Mesothelial cell of epicardium (in vitro differentiated cells): ENCODE measurements around the gene FMNL1. TPM values are rescaled to one million over a fixed set of nuclear protein-coding genes. Genes with fewer than 3 reads are reported as not detected.

Experiments used
- DNase-seq, 2 experiments: peaks; one replicate each; pipeline ENCODE4 v3.0.0; 2021; ENCODE audit warnings: low spot score in 2 of 2; ENCODE audit not compliant: unreplicated experiment in 2 of 2
- H3K27ac Mint-ChIP-seq: 2 replicates; pipeline ENCODE4 v1.8.0; 2021; ENCODE audit warnings: mixed read lengths
- H3K27me3 Mint-ChIP-seq: 2 replicates; pipeline ENCODE4 v1.8.0; 2021; ENCODE audit warnings: low read depth, mixed read lengths
- H3K36me3 Mint-ChIP-seq: 2 replicates; pipeline ENCODE4 v1.8.0; 2021; ENCODE audit warnings: mixed read lengths
- H3K4me1 Mint-ChIP-seq: 2 replicates; pipeline ENCODE4 v1.8.0; 2021; ENCODE audit warnings: mixed read lengths
- H3K4me3 Mint-ChIP-seq: 2 replicates; pipeline ENCODE4 v1.8.0; 2021; ENCODE audit warnings: mild to moderate bottlenecking, moderate library complexity, mixed read lengths
- H3K9me3 Mint-ChIP-seq: 2 replicates; pipeline ENCODE4 v1.8.0; 2021; ENCODE audit warnings: mixed read lengths
- CTCF ChIP-seq: fragments of 200-600 bp; sonication (generic); IDR thresholded peaks from one replicate; pipeline ENCODE4 v1.5.0; 2021; ENCODE audit warnings: antibody characterized with exemption; ENCODE audit not compliant: unreplicated experiment
- total RNA-seq: library from RNA; stranded (reverse); gene quantifications from 3 replicates; pipeline ENCODE4 v1.2.1, GENCODE V29; 2021

The FMNL1 gene
- total RNA-seq, 1 donor from 2014 or later: 3.7 TPM

- H3K36me3 Mint-ChIP-seq: peaks cover 24% of the 10 kb centered on the region
- H3K4me1 Mint-ChIP-seq: peaks cover 9% of the 10 kb centered on the region
- no peaks in the 10 kb centered on the region for H3K9me3 Mint-ChIP-seq
- H3K4me3 Mint-ChIP-seq: no peak overlapping the region
- no peaks in the 10 kb centered on the region for H3K27me3 Mint-ChIP-seq
- no peak for TF ChIP-seq CTCF
- no peak for DNase-seq
- no peak overlapping the region for H3K27ac Mint-ChIP-seq
Observed at GRCh38 chr17:45287526-45288500, 66.1 kb downstream of the FMNL1 start.

- no peaks in the 10 kb centered on the region for H3K27me3 Mint-ChIP-seq
- H3K4me1 Mint-ChIP-seq: peaks cover 19% of the 10 kb centered on the region
- H3K4me3 Mint-ChIP-seq: no peak overlapping the region
- no peak for TF ChIP-seq CTCF
- H3K36me3 Mint-ChIP-seq: peaks cover 21% of the 10 kb centered on the region
- no peak overlapping the region for H3K27ac Mint-ChIP-seq
- no peaks in the 10 kb centered on the region for H3K9me3 Mint-ChIP-seq
- no peak for DNase-seq
Observed at GRCh38 chr17:45288825-45289224, 67.1 kb downstream of the FMNL1 start.

GRCh38 chr17:45289301-45290268 is 67.9 kb downstream of the FMNL1 start:
- DNase-seq: no peak
- Mint-ChIP-seq H3K4me3 (no peak overlapping the region), H3K36me3 (peaks cover 14% of the 10 kb centered on the region), H3K27me3 (no peaks in the 10 kb centered on the region), H3K9me3 (no peaks in the 10 kb centered on the region), H3K4me1 (peaks cover 27% of the 10 kb centered on the region), H3K27ac (peak overlapping the region; percentile 34)
- no peak for TF ChIP-seq CTCF

GRCh38 chr17:45290269-45290765 is 68.6 kb downstream of the FMNL1 start:
- no peak for DNase-seq
- no peak for TF ChIP-seq CTCF
- no peak overlapping the region for H3K4me3 Mint-ChIP-seq
- H3K9me3 Mint-ChIP-seq: no peaks in the 10 kb centered on the region
- H3K4me1 Mint-ChIP-seq: peaks cover 33% of the 10 kb centered on the region
- H3K36me3 Mint-ChIP-seq: peaks cover 11% of the 10 kb centered on the region
- no peaks in the 10 kb centered on the region for H3K27me3 Mint-ChIP-seq
- H3K27ac Mint-ChIP-seq: no peak overlapping the region

GRCh38 chr17:45291171-45291805 is 69.6 kb downstream of the FMNL1 start:
- no peak for TF ChIP-seq CTCF
- Mint-ChIP-seq H3K9me3 (no peaks in the 10 kb centered on the region), H3K4me3 (no peak overlapping the region)

More at GRCh38 chr17:45291171-45291805, 69.6 kb downstream of the FMNL1 start:
- H3K4me1 Mint-ChIP-seq: peaks cover 33% of the 10 kb centered on the region
- no peaks in the 10 kb centered on the region for H3K27me3 Mint-ChIP-seq
- peaks cover 8% of the 10 kb centered on the region for H3K36me3 Mint-ChIP-seq
- DNase-seq: no peak
- no peak overlapping the region for H3K27ac Mint-ChIP-seq
